ENCODE results near the gene NAXD.
A peak's percentile ranks its signal among the peaks of the same experiment; 100 is the strongest.

Gene NAXD

GRCh38 chr13:110610955-110611595, 4.3 kb upstream of the NAXD start:
- TF ChIP-seq CTCF (IDR thresholded peaks at IDR 0.05; ENCODE audit: control insufficient read depth, insufficient read depth, low read depth, low read length, missing control alignments): no peak
- peak; percentile 48 for DNase-seq (ENCODE audit: low read depth)
- H3K4me3 ChIP-seq (ENCODE audit: control insufficient read depth, low read depth, low read length): peak overlapping the region; percentile 26

- no peak for TF ChIP-seq CTCF (IDR thresholded peaks at IDR 0.05; ENCODE audit: control insufficient read depth, insufficient read depth, low read depth, low read length, missing control alignments)
- no peak for DNase-seq (ENCODE audit: low read depth)
- H3K4me3 ChIP-seq (ENCODE audit: control insufficient read depth, low read depth, low read length): peak overlapping the region; percentile 71
Observed at GRCh38 chr13:110615005-110615321, 382 bp upstream of the NAXD start.

GRCh38 chr13:110616103-110617101, 1.1 kb downstream of the NAXD start:
- no peak for TF ChIP-seq CTCF (IDR thresholded peaks at IDR 0.05; ENCODE audit: control insufficient read depth, insufficient read depth, low read depth, low read length, missing control alignments)
- peak overlapping the region; percentile 71 for H3K4me3 ChIP-seq (ENCODE audit: control insufficient read depth, low read depth, low read length)
- DNase-seq (ENCODE audit: low read depth): no peak

- no peak overlapping the region for H3K4me3 ChIP-seq (ENCODE audit: control insufficient read depth, low read depth, low read length)
- TF ChIP-seq CTCF (IDR thresholded peaks at IDR 0.05; ENCODE audit: control insufficient read depth, insufficient read depth, low read depth, low read length, missing control alignments): no peak
- DNase-seq (ENCODE audit: low read depth): no peak
Observed at GRCh38 chr13:110617321-110618072, 2.2 kb downstream of the NAXD start.

GRCh38 chr13:110618167-110618566, 2.8 kb downstream of the NAXD start:
- no peak for DNase-seq (ENCODE audit: low read depth)
- no peak overlapping the region for H3K4me3 ChIP-seq (ENCODE audit: control insufficient read depth, low read depth, low read length)
- TF ChIP-seq CTCF (IDR thresholded peaks at IDR 0.05; ENCODE audit: control insufficient read depth, insufficient read depth, low read depth, low read length, missing control alignments): no peak

- H3K4me3 ChIP-seq (ENCODE audit: control insufficient read depth, low read depth, low read length): no peak overlapping the region
- DNase-seq (ENCODE audit: low read depth): no peak
Observed at GRCh38 chr13:110618780-110619179, 3.4 kb downstream of the NAXD start.

More at GRCh38 chr13:110618780-110619179, 3.4 kb downstream of the NAXD start:
- TF ChIP-seq CTCF (IDR thresholded peaks at IDR 0.05; ENCODE audit: control insufficient read depth, insufficient read depth, low read depth, low read length, missing control alignments): no peak
